ENCODE data around the gene EFNA3.

The EFNA3 gene

DNA sequence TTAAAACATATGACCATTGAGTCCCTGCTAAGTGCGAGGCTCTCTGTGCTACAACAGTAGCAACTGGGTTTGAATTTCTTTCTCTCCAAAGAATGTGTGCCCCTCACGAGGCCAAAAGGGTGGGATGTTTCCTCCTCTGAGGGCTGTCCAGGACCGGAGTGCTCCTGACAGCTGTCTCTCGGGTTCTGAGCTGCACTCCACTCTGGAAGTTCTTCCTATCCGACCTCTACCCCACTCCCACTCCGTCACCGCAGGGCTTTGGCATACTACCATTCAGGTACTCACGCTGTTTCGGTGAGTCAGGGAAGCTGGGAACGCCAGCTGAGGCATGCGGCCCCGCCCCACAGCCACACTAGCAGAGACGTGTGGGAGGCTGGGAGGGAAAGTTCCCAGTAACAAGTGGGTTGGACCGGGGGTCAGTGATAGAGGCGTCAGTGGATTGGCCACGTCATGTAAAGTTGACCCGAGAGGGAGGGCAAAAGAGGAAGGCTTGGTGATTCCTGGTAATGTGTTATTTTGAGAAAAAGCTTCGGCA lies 56.3 kb downstream of the EFNA3 start:
- Histone ChIP-seq H2BK120ac (ENCODE audit: low read depth, low read length) (peak overlapping the region; percentile 22), H2AFZ (ENCODE audit: low read depth, low read length) (peak overlapping the region; percentile 98), H2BK12ac (ENCODE audit: low read length in 2 of 2) (no peak overlapping the region), H3K23ac (ENCODE audit: low read length in 2 of 2) (no peak overlapping the region), H3K27ac (ENCODE audit: low read length, poor library complexity, severe bottlenecking) (peak overlapping the region; percentile 99), H2BK5ac (ENCODE audit: low read depth, low read length, poor library complexity, severe bottlenecking) (no peak overlapping the region), H3K4me2 (ENCODE audit: low read length, poor library complexity, severe bottlenecking) (peak overlapping the region; percentile 81), H3K4me1 (ENCODE audit: control insufficient read depth, insufficient read depth, low read depth, low read length) (peaks cover 28% of the 10 kb centered on the region), H3K14ac (ENCODE audit: low read length in 2 of 2) (peak overlapping the region in 1 of 2 experiments; percentile 36), H3K9me3 (ENCODE audit: control insufficient read depth, low read length) (no peaks in the 10 kb centered on the region), H3K9ac (ENCODE audit: low read length) (peak overlapping the region; percentile 98), H2BK15ac (ENCODE audit: low read depth, poor library complexity, severe bottlenecking) (no peak overlapping the region), H4K91ac (ENCODE audit: low read length) (no peak overlapping the region), H2AK5ac (ENCODE audit: low read length, severe bottlenecking) (peak overlapping the region; percentile 40), H3K79me1 (replicated peaks; ENCODE audit: low read length, poor library complexity, severe bottlenecking) (peaks cover 12% of the 10 kb centered on the region), H3K36me3 (ENCODE audit: control insufficient read depth in 1 of 2, insufficient read depth in 2 of 2, low read depth in 1 of 2, low read length in 2 of 2) (peaks cover 15 to 26% of the 10 kb centered on the region in 2 experiments), H3K18ac (ENCODE audit: low read depth in 1 of 2, low read length in 2 of 2) (peak overlapping the region; percentile 4 to 92), H3K27me3 (ENCODE audit: control insufficient read depth in 1 of 2, insufficient read depth in 1 of 2, low read length in 2 of 2) (peaks cover 0 to 9% of the 10 kb centered on the region in 2 experiments), H3K4me3 (ENCODE audit: insufficient read depth in 1 of 2, low read depth in 1 of 2, low read length in 2 of 2) (peak overlapping the region; percentile 64 to 95), H3K4ac (ENCODE audit: low read depth in 1 of 2, low read length in 2 of 2) (peak overlapping the region in 1 of 2 experiments; percentile 94), H4K8ac (ENCODE audit: low read length) (peak overlapping the region; percentile 33)
- DNase-seq = peak; percentile 98
- WGBS = 5% methylated on average over 13 of the region's 18 CpGs

DNA sequence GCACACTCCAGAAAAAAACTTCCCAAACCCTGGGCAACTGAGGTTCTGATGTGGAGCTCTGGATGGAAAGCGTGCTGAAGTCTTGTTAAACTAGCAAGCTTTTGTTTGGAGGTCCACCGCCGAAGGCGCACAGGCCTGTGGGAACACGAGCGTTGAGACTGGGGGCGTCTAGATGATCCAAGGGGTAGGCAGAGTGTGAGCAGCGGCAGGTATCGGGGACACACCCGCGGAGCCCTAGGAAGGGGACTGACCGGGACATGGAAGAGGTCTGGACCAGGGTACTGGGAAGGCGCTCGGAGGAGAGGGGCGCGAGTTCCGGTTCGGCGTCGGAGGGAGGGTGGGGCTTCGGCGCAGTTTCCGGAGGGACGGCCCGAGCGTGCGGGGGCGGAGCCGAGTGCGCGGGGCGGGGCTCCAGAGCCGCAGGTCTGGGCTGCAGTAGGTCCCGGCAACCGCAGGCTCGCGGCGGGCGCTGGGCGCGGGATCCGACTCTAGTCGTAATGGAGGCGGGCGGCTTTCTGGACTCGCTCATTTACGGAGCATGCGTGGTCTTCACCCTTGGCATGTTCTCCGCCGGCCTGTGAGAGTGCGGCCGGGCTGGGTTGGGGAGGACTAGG lies 56.9 kb downstream of the EFNA3 start, which contains the start of gene SLC50A1:
SLC50A1 (plus strand) TSS at position 438 of the 614 bp plus-strand sequence; CDS start at position 498, 60 bp downstream.
- Histone ChIP-seq H2BK12ac (ENCODE audit: low read length in 2 of 2) (peak within 1 kb of the TSS; percentile 28 to 42), H4K91ac (ENCODE audit: low read length) (peak within 1 kb of the TSS; percentile 85), H3K4me2 (ENCODE audit: low read length, poor library complexity, severe bottlenecking) (peak within 1 kb of the TSS; percentile 81), H3K36me3 (ENCODE audit: control insufficient read depth in 1 of 2, insufficient read depth in 2 of 2, low read depth in 1 of 2, low read length in 2 of 2) (peaks cover 15 to 26% of the 10 kb centered on the region in 2 experiments), H3K4me1 (ENCODE audit: control insufficient read depth, insufficient read depth, low read depth, low read length) (peaks cover 25% of the 10 kb centered on the region), H3K4ac (ENCODE audit: low read depth in 1 of 2, low read length in 2 of 2) (peak within 1 kb of the TSS; percentile 66 to 94), H3K9me3 (ENCODE audit: control insufficient read depth, low read length) (no peaks in the 10 kb centered on the region), H3K79me1 (replicated peaks; ENCODE audit: low read length, poor library complexity, severe bottlenecking) (peaks cover 12% of the 10 kb centered on the region), H2AK5ac (ENCODE audit: low read length, severe bottlenecking) (peak within 1 kb of the TSS; percentile 78), H3K18ac (ENCODE audit: low read depth in 1 of 2, low read length in 2 of 2) (peak within 1 kb of the TSS; percentile 95 to 96), H3K14ac (ENCODE audit: low read length in 2 of 2) (peak within 1 kb of the TSS in 1 of 2 experiments; percentile 89), H3K27me3 (ENCODE audit: control insufficient read depth in 1 of 2, insufficient read depth in 1 of 2, low read length in 2 of 2) (peaks cover 0 to 8% of the 10 kb centered on the region in 2 experiments), H2BK5ac (ENCODE audit: low read depth, low read length, poor library complexity, severe bottlenecking) (peak within 1 kb of the TSS; percentile 19), H3K27ac (ENCODE audit: low read length, poor library complexity, severe bottlenecking) (peak within 1 kb of the TSS; percentile 99), H2BK15ac (ENCODE audit: low read depth, poor library complexity, severe bottlenecking) (peak within 1 kb of the TSS; percentile 77), H2BK120ac (ENCODE audit: low read depth, low read length) (peak within 1 kb of the TSS; percentile 84), H3K4me3 (ENCODE audit: insufficient read depth in 1 of 2, low read depth in 1 of 2, low read length in 2 of 2) (peak within 1 kb of the TSS; percentile 66 to 95), H3K9ac (ENCODE audit: low read length) (peak within 1 kb of the TSS; percentile 98), H3K23ac (ENCODE audit: low read length in 2 of 2) (peak within 1 kb of the TSS in 1 of 2 experiments; percentile 93), H2AFZ (ENCODE audit: low read depth, low read length) (peak within 1 kb of the TSS; percentile 98), H4K8ac (ENCODE audit: low read length) (peak within 1 kb of the TSS; percentile 79)
- under 1% methylated on average over 37 of the region's 52 CpGs for WGBS
- DNase-seq = peak; percentile 97

DNA sequence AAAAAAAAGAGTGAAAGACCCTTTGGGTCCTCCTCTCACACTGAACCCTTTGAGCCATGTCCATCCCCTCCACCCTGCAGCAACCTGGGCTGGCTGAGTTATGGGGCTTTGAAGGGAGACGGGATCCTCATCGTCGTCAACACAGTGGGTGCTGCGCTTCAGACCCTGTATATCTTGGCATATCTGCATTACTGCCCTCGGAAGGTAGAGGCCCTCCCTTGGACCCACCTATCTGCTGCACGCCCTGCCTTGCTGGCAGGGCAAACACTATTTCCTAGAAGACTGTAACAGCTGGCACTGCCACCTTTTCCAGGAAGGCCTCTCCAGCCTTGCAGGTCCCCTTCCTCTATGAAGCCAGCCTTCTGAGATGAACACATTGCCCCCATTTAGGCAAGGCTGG lies 58.1 kb downstream of the EFNA3 start:
- peak overlapping the region in 1 of 2 experiments; percentile 15 for H2BK12ac ChIP-seq (ENCODE audit: low read length in 2 of 2)

More for the DNA sequence above, 58.1 kb downstream of the EFNA3 start:
- Histone ChIP-seq H3K4me2 (ENCODE audit: low read length, poor library complexity, severe bottlenecking) (peak overlapping the region; percentile 62), H3K79me1 (replicated peaks; ENCODE audit: low read length, poor library complexity, severe bottlenecking) (peaks cover 12% of the 10 kb centered on the region), H3K4me1 (ENCODE audit: control insufficient read depth, insufficient read depth, low read depth, low read length) (peaks cover 26% of the 10 kb centered on the region), H2AFZ (ENCODE audit: low read depth, low read length) (no peak overlapping the region), H3K4me3 (ENCODE audit: insufficient read depth in 1 of 2, low read depth in 1 of 2, low read length in 2 of 2) (peak overlapping the region in 1 of 2 experiments; percentile 95), H3K9me3 (ENCODE audit: control insufficient read depth, low read length) (no peaks in the 10 kb centered on the region), H2BK5ac (ENCODE audit: low read depth, low read length, poor library complexity, severe bottlenecking) (no peak overlapping the region), H4K91ac (ENCODE audit: low read length) (peak overlapping the region; percentile 85), H2BK15ac (ENCODE audit: low read depth, poor library complexity, severe bottlenecking) (peak overlapping the region; percentile 2), H3K23ac (ENCODE audit: low read length in 2 of 2) (peak overlapping the region in 1 of 2 experiments; percentile 93), H3K14ac (ENCODE audit: low read length in 2 of 2) (peak overlapping the region in 1 of 2 experiments; percentile 83), H4K8ac (ENCODE audit: low read length) (peak overlapping the region; percentile 62), H3K27me3 (ENCODE audit: control insufficient read depth in 1 of 2, insufficient read depth in 1 of 2, low read length in 2 of 2) (peaks cover 0 to 4% of the 10 kb centered on the region in 2 experiments), H3K18ac (ENCODE audit: low read depth in 1 of 2, low read length in 2 of 2) (peak overlapping the region; percentile 71 to 81), H3K4ac (ENCODE audit: low read depth in 1 of 2, low read length in 2 of 2) (peak overlapping the region; percentile 16 to 87), H3K27ac (ENCODE audit: low read length, poor library complexity, severe bottlenecking) (peak overlapping the region; percentile 27), H2BK120ac (ENCODE audit: low read depth, low read length) (no peak overlapping the region), H3K9ac (ENCODE audit: low read length) (peak overlapping the region; percentile 98), H2AK5ac (ENCODE audit: low read length, severe bottlenecking) (peak overlapping the region; percentile 78), H3K36me3 (ENCODE audit: control insufficient read depth in 1 of 2, insufficient read depth in 2 of 2, low read depth in 1 of 2, low read length in 2 of 2) (peaks cover 15 to 22% of the 10 kb centered on the region in 2 experiments)
- WGBS = 42% methylated on average over 6 of the region's 6 CpGs
- no peak for DNase-seq
